GM10266 (cell line): ENCODE results near the gene NIP7.

Experiments used
- DNase-seq: peaks from one replicate; pipeline ENCODE4 v3.0.0; 2012; ENCODE audit errors: extremely low spot score
- TF ChIP-seq, protein P1 (sequence below): IDR thresholded peaks from 2 replicates; pipeline ENCODE4 v1.5.1; 2012; ENCODE audit warnings: mild to moderate bottlenecking, low read depth; ENCODE audit not compliant: control insufficient read depth, insufficient read depth; ENCODE audit errors: missing control alignments

NIP7 gene

DNA sequence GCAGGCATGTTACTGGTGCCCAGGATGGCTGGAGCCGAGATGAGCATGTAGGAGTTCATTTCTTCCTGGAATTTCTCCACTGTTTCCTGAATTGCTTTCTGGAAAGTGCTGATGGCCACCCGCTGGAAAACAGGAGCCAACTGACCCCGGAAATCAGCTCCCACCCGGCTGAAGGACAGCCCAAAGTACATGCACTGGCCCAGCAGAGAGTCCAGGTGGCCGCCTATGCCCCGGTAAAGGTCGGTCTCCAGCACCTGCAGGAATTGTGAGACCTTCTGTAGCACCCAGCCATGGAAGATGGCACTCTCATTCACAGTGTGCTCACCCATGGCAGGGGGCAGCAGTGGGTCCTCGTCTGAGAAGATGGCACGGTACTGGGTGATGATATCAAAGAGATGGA is 4.9 kb upstream of the NIP7 start:
- no peak for DNase-seq
- TF ChIP-seq, protein P1, sequence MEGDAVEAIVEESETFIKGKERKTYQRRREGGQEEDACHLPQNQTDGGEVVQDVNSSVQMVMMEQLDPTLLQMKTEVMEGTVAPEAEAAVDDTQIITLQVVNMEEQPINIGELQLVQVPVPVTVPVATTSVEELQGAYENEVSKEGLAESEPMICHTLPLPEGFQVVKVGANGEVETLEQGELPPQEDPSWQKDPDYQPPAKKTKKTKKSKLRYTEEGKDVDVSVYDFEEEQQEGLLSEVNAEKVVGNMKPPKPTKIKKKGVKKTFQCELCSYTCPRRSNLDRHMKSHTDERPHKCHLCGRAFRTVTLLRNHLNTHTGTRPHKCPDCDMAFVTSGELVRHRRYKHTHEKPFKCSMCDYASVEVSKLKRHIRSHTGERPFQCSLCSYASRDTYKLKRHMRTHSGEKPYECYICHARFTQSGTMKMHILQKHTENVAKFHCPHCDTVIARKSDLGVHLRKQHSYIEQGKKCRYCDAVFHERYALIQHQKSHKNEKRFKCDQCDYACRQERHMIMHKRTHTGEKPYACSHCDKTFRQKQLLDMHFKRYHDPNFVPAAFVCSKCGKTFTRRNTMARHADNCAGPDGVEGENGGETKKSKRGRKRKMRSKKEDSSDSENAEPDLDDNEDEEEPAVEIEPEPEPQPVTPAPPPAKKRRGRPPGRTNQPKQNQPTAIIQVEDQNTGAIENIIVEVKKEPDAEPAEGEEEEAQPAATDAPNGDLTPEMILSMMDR, result no peak

DNA sequence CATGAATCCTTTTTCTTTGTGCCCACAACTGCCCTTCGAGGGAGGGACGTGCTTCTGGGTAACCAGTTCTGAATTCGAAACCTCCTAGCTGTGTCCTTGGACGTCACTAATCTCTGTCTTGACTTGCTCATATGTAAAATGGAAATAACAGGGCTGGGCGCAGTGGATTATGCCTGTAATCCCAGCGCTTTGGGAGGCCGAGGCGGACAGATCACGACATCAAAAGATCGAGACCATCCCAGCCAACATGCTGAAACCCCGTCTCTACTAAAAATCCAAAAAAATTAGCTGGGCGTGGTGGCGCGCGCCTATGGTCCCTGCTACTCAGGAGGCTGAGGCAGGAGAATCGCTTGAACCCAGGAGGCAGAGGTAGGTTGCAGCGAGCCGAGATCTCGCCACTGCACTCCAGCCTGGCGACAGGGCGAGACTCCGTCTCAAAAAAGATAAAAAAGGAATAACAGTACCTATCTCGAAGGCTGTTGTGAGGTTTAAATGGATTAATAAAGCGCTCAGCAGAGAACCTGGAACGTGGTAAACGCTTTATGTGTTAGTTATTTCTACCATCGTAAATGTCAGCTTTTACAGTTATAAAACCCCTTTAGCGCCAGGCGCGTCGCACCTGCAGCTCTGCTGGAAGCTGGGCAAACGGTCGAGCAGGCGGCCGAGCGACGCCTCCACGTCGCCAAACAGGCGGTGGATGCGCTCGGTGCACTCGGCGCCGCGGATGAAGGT is 849 bp upstream of the NIP7 start:
- DNase-seq, result no peak
- TF ChIP-seq, protein P1, result no peak

DNA sequence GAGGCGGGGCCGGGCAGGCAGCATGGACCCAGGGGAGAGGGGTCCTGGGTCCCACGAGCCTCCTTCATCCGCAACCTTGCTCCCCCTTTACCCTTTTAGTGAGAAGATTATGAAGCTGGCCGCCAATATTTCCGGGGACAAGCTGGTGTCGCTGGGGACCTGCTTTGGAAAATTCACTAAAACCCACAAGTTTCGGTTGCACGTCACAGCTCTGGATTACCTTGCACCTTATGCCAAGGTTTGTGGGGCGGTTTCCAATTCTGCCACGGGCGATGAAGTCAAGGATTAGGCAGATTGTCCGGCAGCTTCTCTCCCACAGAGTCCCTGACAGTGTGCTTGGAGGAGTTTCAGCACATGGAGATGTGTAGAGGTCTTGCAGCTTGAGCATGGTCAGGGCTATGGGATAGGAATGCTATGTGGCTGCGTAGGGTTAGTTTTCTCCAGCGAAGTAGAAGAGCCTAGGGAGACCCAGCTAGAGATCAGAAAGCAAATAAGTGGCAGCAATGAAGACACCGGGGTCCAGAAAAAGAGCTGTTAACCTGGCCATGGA is 598 bp downstream of the NIP7 start:
- TF ChIP-seq, protein P1, result no peak
- DNase-seq, result no peak

DNA sequence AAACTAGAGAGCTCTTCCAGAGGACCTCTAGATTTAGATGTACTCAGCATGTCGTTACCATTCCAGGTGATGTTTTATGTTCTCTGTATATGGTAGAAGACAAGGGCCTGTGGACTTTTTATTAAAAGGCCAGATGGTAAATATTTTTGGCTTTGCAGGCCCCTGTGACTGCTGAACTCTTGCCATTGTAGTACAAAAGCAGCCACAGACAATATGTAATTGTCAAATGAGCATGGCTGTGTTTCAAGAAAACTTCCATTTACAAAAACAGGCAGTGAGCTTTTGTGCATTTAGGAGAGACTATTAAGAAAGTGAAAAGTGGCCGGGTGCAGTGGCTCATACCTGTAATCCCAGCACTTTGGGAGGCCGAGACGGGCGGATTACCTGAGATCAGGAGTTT is 4.6 kb downstream of the NIP7 start:
- TF ChIP-seq, protein P1, result no peak
- no peak for DNase-seq

DNA sequence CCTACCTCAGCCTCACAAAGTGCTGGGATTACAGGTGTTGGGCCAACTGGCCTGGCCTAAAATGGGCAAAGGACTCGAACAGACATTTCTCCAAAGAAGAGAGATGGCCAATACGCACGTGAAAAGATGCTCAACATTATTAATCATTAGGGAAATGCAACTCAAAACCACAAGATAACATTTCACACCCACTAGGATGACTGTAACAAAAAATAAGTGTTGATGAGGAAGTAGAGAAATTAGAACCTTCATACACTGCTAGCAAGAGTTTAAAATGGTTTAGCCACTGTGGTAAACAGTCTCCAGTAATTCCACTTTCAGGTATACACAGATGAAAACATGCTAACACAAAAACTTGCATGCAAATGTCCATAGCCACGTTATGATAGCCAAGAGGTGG is 6.4 kb downstream of the NIP7 start:
- no peak for DNase-seq
- TF ChIP-seq, protein P1, result no peak

DNA sequence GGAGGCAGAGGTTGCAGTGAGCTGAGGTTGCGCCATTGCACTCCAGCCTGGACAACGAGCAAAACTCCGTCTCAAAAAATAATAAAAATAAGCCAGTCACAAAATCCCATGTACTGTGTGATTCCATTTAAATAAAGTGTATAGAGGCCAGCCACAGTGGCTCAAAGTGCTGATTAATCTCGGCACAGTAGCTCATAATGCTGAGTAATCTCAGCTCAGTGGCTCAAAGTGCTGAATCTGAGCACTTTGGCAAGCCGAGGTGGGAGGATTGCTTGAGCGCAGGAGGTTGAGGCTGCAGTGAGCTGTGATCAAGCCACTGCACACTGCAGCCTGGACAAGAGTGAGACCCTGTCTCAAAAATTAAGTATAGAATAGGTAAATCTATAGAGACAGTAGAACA is 7.1 kb downstream of the NIP7 start:
- DNase-seq, result no peak
- TF ChIP-seq, protein P1, result no peak

DNA sequence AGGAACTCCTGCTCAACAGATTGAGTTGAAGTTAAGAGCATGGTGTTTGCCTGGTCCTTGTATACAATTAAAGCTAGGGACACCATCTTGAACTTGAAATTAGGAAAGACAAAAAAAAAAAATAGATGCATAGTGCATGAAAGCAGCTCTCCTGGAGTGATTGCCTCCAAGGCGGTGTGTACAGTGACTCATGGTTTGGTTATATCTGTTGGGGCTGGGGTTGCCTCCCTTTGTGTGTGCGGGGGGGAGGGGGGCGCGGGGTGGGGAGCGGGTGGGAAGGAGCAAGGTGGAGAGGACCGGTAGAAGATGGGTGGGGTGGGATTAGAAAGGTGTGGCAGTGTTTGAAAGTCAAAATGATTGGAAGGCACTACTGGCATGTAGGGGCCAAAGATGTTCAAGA is 8.7 kb downstream of the NIP7 start:
- no peak for DNase-seq
- TF ChIP-seq, protein P1, result no peak
